Gastrocnemius medialis (tissue), 4 donors: ENCODE results near the gene HOXB2.

Experiments used
- POLR2A ChIP-seq, 2 donors: fragments of 450-650 bp; IDR thresholded peaks; one replicate each; pipeline ENCODE4 v1.6.1; 2017; ENCODE audit warnings: antibody characterized with exemption in 2 of 2, mild to moderate bottlenecking in 2 of 2, moderate library complexity in 2 of 2
- TF ChIP-seq, protein P1 (sequence below), 5 experiments: fragments of 450-650 bp in 3 of 5; fragments of 200-600 bp in 2 of 5; sonication (generic) in 2 of 5; IDR thresholded peaks in 4 of 5; conservative IDR thresholded peaks in 1 of 5; 1 replicate in 4 of 5; 2 replicates in 1 of 5; pipeline ENCODE4 v1.5.1; 2016 to 2019; ENCODE audit warnings: antibody characterized with exemption in 5 of 5, mild to moderate bottlenecking in 3 of 5, moderate library complexity in 3 of 5

DNA sequence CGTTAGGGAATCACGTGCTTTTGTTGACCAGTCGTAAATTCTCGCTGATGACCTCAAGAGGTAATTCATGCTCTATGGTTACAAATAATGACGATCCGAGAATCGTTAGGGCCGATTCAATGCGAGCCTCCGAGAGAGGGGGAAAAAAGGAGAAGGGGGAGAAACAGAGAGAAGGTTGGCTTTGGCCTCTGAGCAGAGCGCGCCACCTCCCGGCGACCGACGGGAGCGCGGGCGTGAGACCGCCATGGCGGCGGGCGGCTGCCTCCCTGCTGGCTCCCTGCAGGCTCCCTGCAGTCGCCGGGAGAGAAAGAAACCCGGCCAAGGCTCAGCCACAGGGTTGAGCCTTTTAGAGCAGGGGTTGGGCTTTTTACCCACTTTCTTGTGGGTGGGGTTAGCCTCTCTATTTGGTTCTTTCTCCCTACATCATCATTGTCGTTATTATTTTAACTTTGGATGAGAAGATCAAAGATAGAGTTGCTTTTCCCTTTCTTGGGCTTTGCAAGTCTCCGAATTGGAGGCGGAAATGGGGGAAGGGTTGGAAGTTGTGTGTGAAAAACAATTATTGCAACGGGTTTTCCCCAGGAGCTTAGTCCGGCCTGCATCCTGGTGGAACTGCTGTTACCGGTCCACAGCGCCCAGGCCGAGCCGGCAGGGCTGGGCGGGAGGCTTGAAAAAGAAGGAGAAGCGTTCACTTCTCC lies 49.1 kb upstream of the HOXB2 start:
- TF ChIP-seq, protein P1, sequence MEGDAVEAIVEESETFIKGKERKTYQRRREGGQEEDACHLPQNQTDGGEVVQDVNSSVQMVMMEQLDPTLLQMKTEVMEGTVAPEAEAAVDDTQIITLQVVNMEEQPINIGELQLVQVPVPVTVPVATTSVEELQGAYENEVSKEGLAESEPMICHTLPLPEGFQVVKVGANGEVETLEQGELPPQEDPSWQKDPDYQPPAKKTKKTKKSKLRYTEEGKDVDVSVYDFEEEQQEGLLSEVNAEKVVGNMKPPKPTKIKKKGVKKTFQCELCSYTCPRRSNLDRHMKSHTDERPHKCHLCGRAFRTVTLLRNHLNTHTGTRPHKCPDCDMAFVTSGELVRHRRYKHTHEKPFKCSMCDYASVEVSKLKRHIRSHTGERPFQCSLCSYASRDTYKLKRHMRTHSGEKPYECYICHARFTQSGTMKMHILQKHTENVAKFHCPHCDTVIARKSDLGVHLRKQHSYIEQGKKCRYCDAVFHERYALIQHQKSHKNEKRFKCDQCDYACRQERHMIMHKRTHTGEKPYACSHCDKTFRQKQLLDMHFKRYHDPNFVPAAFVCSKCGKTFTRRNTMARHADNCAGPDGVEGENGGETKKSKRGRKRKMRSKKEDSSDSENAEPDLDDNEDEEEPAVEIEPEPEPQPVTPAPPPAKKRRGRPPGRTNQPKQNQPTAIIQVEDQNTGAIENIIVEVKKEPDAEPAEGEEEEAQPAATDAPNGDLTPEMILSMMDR (IDR thresholded peaks at IDR 0.05 in 4 of 5, conservative IDR thresholded peaks at IDR 0.05 in 1 of 5), result peak; percentile 73 to 94 (median 82)
- TF ChIP-seq POLR2A (IDR thresholded peaks at IDR 0.05), result no peak
